Right hindlimb (tissue), 1 donor: ENCODE results near the gene DCUN1D4.
"Not testable (repeated sequence)": the region's sequence is repeated elsewhere in the genome, so short reads cannot be mapped to it uniquely, and the experiment has no call there.

Experiments used
- DNase-seq: peaks from one replicate; pipeline ENCODE4 v3.0.0-alpha.2; 2018

The DCUN1D4 gene

GRCh38 chr4:51895816-51896408, 53.0 kb downstream of the DCUN1D4 start:
- DNase-seq, result peak; percentile 55

- no peak for DNase-seq
Measured at GRCh38 chr4:51901363-51901762, 58.4 kb downstream of the DCUN1D4 start.

DNA sequence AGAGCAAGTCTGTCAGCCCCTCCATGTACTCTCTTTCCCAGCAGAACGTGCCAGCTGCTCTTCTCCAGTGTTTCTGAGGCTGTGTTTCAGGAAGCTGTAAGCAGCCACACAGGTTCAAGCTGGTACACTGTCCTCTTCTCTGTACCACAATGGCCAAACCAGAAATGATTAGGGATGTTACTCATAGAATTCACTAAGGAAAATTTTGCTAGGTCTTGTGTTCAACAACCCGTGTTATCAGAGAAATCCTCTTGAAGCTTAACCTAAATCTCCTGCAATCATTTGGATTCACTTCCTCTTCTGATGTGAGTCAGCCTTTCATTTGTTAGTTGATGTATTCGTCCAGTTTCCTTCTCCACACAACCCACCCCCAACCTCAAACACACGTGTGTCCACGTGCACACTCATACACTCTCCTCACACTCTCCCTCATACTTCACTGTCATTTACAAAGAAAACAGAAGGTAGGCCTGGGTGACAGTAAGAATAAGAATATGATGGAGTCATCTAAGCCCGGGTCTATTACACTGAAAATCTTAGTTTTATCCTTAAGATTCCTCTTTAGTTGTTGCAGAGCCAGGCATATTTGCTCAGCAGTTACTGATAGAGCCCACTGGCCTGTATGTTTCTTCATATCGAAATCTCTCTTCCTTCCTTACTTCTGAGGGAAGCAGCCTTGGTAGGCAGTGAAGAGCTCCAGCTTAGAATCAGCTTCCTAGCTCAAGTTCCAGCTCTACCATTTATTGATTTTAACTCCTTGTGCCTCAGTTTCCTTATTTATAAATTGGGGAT, 63.4 kb downstream of the DCUN1D4 start:
- DNase-seq, result no peak

DNA sequence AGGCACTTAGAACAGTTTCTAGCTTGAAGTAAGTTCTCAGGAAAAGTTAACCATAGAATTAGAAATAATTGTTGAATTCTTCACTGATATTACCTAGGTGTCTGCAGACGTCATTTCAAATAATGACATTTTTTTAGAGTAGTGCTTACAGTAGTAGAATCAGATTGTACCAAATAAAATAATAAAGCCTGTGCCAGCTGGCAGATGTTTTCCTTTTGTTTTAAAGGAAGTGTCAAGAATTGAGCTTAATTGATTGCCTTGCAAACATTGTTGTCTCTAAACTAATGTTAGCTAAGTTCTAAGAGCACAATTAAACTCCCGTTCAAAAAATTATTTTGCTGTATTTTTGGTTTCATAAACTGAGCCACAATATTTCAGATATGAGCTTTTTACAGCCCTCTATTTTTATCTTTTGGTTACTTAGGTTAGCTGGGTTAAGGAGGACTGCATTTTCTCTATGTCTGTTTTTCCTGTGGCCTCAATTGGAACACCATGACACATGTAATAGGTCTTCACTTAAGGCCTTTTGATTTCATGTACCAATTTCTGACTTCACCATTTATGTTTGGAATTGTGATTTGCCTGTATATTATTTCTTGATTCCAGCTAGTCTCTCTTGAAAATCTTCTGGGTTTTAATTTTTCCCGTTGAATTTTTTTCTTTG, 64.2 kb downstream of the DCUN1D4 start:
- DNase-seq, result no peak

DNA sequence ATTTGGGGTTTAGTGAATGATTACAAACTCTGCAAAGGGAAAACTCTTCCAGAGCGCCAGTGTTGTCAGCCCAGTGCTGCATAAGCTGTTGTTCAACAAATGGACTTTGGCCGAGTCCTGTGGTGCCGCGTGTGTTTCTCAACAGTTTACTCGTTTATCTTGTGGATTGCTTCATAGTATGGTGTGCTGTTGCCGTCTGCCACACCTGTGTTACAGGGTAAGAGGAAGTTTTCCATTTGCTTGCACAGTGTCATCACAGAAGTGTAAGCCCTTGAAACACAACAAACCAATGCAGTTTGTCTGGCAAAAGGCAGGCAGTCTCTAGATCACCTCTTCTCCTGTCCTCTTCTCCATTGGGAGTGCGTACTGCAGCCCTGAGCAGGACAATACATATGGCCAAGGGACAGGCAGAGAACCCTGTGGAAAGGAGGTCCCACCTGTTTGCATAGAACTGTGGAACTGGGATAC, 66.3 kb downstream of the DCUN1D4 start:
- DNase-seq, result no peak

GRCh38 chr4:51918251-51918650, 75.3 kb downstream of the DCUN1D4 start:
- DNase-seq, result no peak

- no peak for DNase-seq
Measured at GRCh38 chr4:51923343-51923742, 80.4 kb downstream of the DCUN1D4 start.

DNA sequence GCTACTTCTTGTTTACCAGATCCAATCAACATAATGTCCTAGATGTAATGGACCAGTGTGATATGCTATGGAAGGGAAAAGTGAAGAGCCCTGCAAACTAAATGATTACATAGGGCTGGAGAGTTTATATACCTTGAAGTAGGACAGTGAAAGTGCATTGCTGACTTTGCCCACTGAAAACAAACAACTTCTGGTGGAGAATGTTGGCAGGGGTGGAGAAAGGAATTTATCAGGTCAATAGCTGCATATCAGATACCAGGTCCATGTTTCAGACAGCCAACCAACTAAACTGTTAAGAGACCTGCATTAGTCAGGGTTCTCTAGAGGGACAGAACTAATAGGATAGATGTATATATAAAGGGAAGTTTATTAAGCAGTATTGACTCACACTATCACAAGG, 82.4 kb downstream of the DCUN1D4 start:
- no peak for DNase-seq

DNA sequence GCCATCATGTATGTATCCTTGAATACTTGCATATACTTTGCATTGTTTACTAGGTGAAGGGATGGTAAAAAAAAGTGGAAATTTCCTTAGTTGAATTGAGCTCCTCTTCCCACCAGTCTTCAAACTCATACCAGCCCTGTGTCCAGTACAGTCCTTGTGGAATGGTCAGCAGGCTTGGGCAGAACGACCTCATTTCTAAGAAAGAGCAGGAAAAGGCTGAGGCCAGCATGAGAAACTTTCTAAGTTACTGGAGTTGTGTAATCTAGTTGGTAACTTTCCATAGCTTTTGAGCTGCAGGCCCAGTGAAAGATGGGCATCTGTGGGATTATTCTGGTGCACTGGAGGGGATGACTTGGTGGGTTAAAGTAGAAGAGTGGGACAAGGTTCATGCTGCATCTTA, 87.6 kb downstream of the DCUN1D4 start:
- no peak for DNase-seq

DNA sequence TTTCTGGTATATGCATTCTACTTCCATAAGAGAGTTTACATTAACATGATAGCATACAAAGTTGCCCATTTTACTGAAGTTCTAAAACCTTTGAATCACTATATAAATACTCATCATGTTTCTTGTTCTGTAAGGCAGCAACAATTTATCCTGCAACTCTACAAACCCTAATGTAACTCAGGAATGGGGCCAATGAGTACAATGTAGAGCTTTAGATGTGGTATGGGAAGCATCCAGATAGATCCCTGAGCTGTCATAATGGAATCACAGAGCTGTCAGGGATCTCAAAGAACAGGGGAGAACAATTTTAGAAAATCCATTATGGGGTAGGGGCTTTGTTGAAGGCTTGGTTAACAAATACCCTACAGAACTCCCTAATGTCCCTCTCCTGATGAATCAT, 88.5 kb downstream of the DCUN1D4 start:
- DNase-seq, result no peak

DNA sequence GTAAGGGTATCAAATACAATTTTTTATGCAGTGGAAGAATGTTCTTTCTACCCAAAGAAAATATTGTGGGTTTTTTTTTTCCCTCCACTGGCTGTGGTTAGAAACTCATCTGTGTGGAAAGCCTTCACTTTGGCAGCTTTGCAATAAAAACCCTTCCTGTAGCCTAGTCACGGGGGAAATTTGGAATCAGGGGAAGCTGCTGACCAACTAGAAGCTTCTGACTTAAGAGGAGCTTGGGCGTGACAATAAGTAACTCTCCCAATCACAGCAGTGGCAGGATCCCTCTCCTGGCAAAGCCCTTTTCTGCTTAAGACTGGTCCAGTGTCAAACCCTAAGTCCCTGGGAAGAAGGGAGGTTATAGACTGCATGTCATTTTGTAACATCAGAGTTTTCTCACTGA, 89.3 kb downstream of the DCUN1D4 start:
- peak; percentile 39 for DNase-seq

DNA sequence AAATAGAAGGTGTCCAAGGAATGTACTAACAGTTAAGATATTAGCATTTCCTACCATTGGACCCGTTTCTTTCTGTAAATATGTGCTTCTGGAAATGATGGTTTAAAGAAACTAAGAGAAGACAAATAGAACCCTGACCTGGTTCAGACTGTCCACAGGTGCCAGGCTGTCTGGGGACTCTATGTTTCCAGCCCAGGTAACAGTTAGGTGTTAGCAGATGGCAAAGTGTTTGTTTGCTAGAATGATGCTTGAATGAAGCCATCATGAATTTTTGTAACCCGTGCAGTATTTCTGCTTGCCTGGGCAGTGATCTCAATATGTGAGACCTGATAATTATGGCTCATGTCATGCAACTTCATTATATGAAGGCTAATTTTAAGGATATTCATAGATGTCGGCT, 89.7 kb downstream of the DCUN1D4 start:
- DNase-seq, result no peak

- DNase-seq, result not testable (repeated sequence)
Measured at GRCh38 chr4:51940460-51940859, 97.5 kb downstream of the DCUN1D4 start.

DNA sequence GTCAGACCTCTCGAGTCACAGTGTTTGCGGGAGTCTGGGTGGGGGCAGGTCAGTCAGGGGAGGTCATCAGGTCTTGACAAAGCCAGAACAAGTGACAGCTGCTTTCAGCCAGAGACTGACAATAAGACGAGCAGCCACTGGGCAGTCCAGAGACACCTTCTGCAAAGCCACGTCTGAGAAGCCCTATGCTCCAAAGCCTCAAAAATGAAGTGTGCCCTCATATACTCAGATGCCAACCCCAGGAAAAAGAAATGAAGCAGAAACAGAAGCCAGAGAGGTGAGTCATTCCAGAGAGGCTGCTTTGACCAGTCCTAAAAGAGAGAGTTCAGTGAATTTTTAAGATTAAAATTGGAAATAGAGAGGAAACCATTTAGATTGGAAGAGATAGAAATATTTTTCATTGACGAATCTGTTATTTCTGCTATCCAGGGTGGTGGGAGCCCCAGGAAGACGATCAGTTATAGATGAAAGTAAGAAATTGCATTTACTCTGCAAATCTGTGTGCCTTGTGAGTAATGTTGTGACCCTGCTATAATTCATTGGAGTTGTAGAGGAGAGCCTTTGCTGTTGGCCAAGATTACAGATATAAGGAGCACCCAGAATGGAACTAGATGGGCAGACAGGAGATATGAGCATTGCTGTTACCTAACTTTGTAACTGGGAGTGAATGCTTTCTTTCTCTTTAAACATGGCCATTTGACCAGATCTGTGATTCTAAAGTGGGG, 99.3 kb downstream of the DCUN1D4 start:
- DNase-seq, result no peak

DNA sequence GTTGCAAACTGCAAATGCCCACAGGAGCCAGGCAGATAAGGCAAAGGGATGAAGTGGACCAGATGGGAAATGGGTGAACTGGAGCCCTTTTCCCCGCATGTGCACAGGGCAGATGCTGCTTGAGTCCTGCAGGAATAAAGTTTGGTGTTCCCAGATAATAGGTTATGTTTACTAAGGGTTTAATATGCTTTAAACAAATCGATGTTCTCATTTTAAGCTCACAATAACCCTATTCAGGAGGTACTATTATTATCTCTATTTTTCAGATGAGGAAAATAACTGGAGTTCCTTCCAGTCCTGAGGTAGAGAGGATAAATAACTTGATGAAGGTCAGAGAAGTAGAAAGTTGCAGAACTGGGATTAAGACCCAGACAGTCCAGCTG, 99.9 kb downstream of the DCUN1D4 start:
- no peak for DNase-seq

GRCh38 chr4:51943221-51943620, 100.3 kb downstream of the DCUN1D4 start:
- DNase-seq, result no peak

DNA sequence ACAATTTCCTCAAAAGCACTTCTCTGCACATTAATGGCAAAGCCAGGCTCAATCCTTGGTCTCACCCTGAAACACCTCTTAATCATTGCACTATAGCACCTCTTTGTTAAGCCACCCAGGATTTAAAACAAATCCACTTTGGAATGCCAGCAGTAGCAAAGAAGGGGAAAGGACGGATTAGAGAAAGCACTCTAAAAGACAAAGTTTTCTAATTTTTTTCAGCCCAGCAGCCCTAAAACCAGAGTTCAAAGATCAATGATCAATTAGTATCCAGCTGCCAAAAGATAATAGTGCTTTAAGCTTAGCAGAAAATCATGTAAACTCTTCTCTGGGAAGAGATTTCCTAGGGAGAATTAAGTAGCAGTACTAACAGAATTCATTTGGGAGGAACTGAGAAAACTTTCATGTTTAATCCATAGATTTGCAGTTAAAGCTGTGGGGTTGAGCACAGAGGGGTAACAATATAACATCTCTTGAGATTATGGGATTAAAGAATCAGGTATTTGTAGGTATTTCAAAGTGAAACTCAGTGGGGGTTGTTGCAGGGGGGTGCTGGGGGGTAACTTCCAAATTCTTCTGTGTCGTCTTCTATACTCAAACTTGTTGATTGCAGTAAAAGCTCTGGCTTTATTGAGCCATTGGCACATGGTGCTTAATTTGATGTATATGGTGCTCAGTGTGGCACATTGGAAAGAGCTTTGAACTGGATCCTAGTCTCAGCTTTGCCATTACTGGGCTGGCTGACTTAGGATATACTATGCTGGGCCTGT, 115.4 kb downstream of the DCUN1D4 start:
- DNase-seq, result no peak

- DNase-seq, result no peak
Measured at GRCh38 chr4:51960486-51960885, 117.5 kb downstream of the DCUN1D4 start.

- DNase-seq, result peak; percentile 27
Measured at GRCh38 chr4:51963841-51964517, 121.0 kb downstream of the DCUN1D4 start.

GRCh38 chr4:51965862-51966261, 122.9 kb downstream of the DCUN1D4 start:
- DNase-seq, result no peak
